ENCODE results near the gene PAFAH2. TPM values are rescaled to one million over a fixed set of nuclear protein-coding genes. Genes with fewer than 3 reads are reported as not detected.

The PAFAH2 gene
- total and polyA plus RNA-seq, 2 of the 13 experiments (the other 11 are each of a cell fraction or from before 2014, with no cell fraction given): 6.9 to 9.4 TPM

- TF ChIP-seq HES4 (CRISPR knock-in tag; IDR thresholded peaks at IDR 0.05; ENCODE audit: borderline replicate concordance) (no peak), ZNF451 (CRISPR knock-in tag; IDR thresholded peaks at IDR 0.05) (no peak), HDAC1 (CRISPR knock-in tag; IDR thresholded peaks at IDR 0.05) (no peak), ZNF33B (CRISPR knock-in tag; IDR thresholded peaks at IDR 0.05) (no peak), NFE2L1 (CRISPR knock-in tag; IDR thresholded peaks at IDR 0.05; ENCODE audit: borderline replicate concordance) (no peak), MATR3 (CRISPR knock-in tag; IDR thresholded peaks at IDR 0.05) (no peak), SIX4 (CRISPR knock-in tag; IDR thresholded peaks at IDR 0.05) (no peak; the same call in 1 of the 2 replicates), MAFG (CRISPR knock-in tag; IDR thresholded peaks at IDR 0.05) (no peak), CEBPG (CRISPR knock-in tag; IDR thresholded peaks at IDR 0.05) (peak; percentile 97), NONO (IDR thresholded peaks at IDR 0.05) (no peak), NONO (CRISPR knock-in tag; conservative IDR thresholded peaks at IDR 0.05) (peak; percentile 72), GZF1 (CRISPR knock-in tag; IDR thresholded peaks at IDR 0.05) (no peak), THAP8 (CRISPR knock-in tag; IDR thresholded peaks at IDR 0.05; ENCODE audit: borderline replicate concordance) (no peak), ZNF180 (CRISPR knock-in tag; IDR thresholded peaks at IDR 0.05; ENCODE audit: borderline replicate concordance, low read depth) (no peak), ARNT (IDR thresholded peaks at IDR 0.05) (no peak), GABPB1 (CRISPR knock-in tag; IDR thresholded peaks at IDR 0.05) (peak; percentile 55; the same call in 1 of the 2 replicates), CSRNP2 (CRISPR knock-in tag; conservative IDR thresholded peaks at IDR 0.05; ENCODE audit: low read depth) (no peak), ZSCAN20 (CRISPR knock-in tag; IDR thresholded peaks at IDR 0.05; ENCODE audit: borderline replicate concordance) (no peak), NCOR1 (IDR thresholded peaks at IDR 0.05; ENCODE audit: borderline replicate concordance, low read length) (peak; percentile 45; the same call in 1 of the 2 replicates), TCF7L2 (IDR thresholded peaks at IDR 0.05; ENCODE audit: low read depth, low read length) (no peak)
- TF ChIP-seq, protein P1, sequence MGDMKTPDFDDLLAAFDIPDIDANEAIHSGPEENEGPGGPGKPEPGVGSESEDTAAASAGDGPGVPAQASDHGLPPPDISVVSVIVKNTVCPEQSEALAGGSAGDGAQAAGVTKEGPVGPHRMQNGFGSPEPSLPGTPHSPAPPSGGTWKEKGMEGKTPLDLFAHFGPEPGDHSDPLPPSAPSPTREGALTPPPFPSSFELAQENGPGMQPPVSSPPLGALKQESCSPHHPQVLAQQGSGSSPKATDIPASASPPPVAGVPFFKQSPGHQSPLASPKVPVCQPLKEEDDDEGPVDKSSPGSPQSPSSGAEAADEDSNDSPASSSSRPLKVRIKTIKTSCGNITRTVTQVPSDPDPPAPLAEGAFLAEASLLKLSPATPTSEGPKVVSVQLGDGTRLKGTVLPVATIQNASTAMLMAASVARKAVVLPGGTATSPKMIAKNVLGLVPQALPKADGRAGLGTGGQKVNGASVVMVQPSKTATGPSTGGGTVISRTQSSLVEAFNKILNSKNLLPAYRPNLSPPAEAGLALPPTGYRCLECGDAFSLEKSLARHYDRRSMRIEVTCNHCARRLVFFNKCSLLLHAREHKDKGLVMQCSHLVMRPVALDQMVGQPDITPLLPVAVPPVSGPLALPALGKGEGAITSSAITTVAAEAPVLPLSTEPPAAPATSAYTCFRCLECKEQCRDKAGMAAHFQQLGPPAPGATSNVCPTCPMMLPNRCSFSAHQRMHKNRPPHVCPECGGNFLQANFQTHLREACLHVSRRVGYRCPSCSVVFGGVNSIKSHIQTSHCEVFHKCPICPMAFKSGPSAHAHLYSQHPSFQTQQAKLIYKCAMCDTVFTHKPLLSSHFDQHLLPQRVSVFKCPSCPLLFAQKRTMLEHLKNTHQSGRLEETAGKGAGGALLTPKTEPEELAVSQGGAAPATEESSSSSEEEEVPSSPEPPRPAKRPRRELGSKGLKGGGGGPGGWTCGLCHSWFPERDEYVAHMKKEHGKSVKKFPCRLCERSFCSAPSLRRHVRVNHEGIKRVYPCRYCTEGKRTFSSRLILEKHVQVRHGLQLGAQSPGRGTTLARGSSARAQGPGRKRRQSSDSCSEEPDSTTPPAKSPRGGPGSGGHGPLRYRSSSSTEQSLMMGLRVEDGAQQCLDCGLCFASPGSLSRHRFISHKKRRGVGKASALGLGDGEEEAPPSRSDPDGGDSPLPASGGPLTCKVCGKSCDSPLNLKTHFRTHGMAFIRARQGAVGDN (CRISPR knock-in tag; IDR thresholded peaks at IDR 0.05): no peak
- TF ChIP-seq, protein P2, sequence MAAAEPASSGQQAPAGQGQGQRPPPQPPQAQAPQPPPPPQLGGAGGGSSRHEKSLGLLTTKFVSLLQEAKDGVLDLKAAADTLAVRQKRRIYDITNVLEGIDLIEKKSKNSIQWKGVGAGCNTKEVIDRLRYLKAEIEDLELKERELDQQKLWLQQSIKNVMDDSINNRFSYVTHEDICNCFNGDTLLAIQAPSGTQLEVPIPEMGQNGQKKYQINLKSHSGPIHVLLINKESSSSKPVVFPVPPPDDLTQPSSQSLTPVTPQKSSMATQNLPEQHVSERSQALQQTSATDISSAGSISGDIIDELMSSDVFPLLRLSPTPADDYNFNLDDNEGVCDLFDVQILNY (CRISPR knock-in tag; conservative IDR thresholded peaks at IDR 0.05): no peak
- TF ChIP-seq, protein P3, sequence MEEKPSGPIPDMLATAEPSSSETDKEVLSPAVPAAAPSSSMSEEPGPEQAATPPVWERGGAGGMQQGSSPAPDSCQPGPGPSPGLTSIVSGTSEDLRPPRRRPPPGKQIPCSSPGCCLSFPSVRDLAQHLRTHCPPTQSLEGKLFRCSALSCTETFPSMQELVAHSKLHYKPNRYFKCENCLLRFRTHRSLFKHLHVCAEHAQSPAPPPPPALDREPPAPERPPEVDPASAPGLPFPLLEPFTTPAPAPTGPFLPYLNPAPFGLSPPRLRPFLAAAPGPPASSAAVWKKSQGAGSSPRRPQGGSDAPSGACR (CRISPR knock-in tag; IDR thresholded peaks at IDR 0.05): no peak
Measured at GRCh38 chr1:25996966-25997827, 666 bp downstream of the PAFAH2 start (continued).
